Ishikawa (cell line): ENCODE results near the gene SFXN2.

ENCODE experiments used
- CEBPB ChIP-seq: IDR thresholded peaks from 2 replicates; pipeline ENCODE4 v1.6.1; 2012
- CREB1 ChIP-seq: IDR thresholded peaks from 2 replicates; pipeline ENCODE4 v1.6.1; 2012; ENCODE audit warnings: low read depth
- EGR1 ChIP-seq: IDR thresholded peaks from 2 replicates; pipeline ENCODE4 v1.6.1; 2012
- EP300 ChIP-seq: IDR thresholded peaks from 2 replicates; pipeline ENCODE4 v1.6.1; 2012; ENCODE audit warnings: borderline replicate concordance
- FOXM1 ChIP-seq: IDR thresholded peaks from 2 replicates; pipeline ENCODE4 v1.6.1; 2012; ENCODE audit warnings: low read depth, borderline replicate concordance
- NFIC ChIP-seq: IDR thresholded peaks from 2 replicates; pipeline ENCODE4 v1.6.1; 2012
- RAD21 ChIP-seq: IDR thresholded peaks from 2 replicates; pipeline ENCODE4 v1.6.1; 2012; ENCODE audit warnings: low read depth
- REST ChIP-seq: IDR thresholded peaks from 2 replicates; pipeline ENCODE4 v1.6.1; 2012; ENCODE audit warnings: low read depth, mild to moderate bottlenecking
- TAF1 ChIP-seq: IDR thresholded peaks from 2 replicates; pipeline ENCODE4 v1.6.1; 2012; ENCODE audit warnings: low read depth, mild to moderate bottlenecking
- TCF12 ChIP-seq: IDR thresholded peaks from 2 replicates; pipeline ENCODE4 v1.6.1; 2012; ENCODE audit warnings: low read depth
- TEAD4 ChIP-seq: IDR thresholded peaks from 2 replicates; pipeline ENCODE4 v1.6.1; 2012
- USF1 ChIP-seq: IDR thresholded peaks from 2 replicates; pipeline ENCODE4 v1.6.1; 2012
- YY1 ChIP-seq: IDR thresholded peaks from 2 replicates; pipeline ENCODE4 v1.6.1; 2012; ENCODE audit warnings: low read depth
- ZBTB7A ChIP-seq: IDR thresholded peaks from 2 replicates; pipeline ENCODE4 v1.6.1; 2012; ENCODE audit warnings: low read depth
- TF ChIP-seq, protein P1 (sequence below): IDR thresholded peaks from 2 replicates; pipeline ENCODE4 v1.6.1; 2012

SFXN2 gene

GRCh38 chr10:102743588-102744373 lies 29.3 kb downstream of the SFXN2 start, which contains the start of gene WBP1L:
Gene WBP1L, plus strand, starts transcription at chr10:102743948. Its CDS starts 106 bp downstream, at chr10:102744054.
- TF ChIP-seq REST (no peak), RAD21 (no peak), EGR1 (peak; percentile 84; the same call in 1 of the 2 replicates), FOXM1 (no peak), TCF12 (0 out of 2 replicates have a peak, but pooled peaks have one; percentile 14), TEAD4 (peak; percentile 23; the same call in 1 of the 2 replicates), EP300 (no peak), YY1 (peak; percentile 99), CEBPB (peak; percentile 23; the same call in 1 of the 2 replicates), CREB1 (peak; percentile 79), ZBTB7A (peak; percentile 73), USF1 (no peak; the same call in 1 of the 2 replicates), TAF1 (peak; percentile 36), NFIC (no peak)
- TF ChIP-seq, protein P1, sequence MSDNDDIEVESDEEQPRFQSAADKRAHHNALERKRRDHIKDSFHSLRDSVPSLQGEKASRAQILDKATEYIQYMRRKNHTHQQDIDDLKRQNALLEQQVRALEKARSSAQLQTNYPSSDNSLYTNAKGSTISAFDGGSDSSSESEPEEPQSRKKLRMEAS, result peak; percentile 61

GRCh38 chr10:102744374-102745051 lies 30.1 kb downstream of the SFXN2 start:
- TF ChIP-seq EP300 (no peak), REST (no peak), TCF12 (no peak), EGR1 (no peak), CREB1 (no peak), USF1 (no peak)

GRCh38 chr10:102745157-102745556 lies 30.7 kb downstream of the SFXN2 start:
- TF ChIP-seq EP300, result no peak
- no peak for TF ChIP-seq TAF1

- TF ChIP-seq CEBPB (no peak), REST (no peak), TEAD4 (no peak), ZBTB7A (no peak), NFIC (no peak), TCF12 (no peak), EGR1 (no peak), RAD21 (no peak)
Measured at GRCh38 chr10:102752266-102752930, 38.0 kb downstream of the SFXN2 start.
